22Rv1 (cell line): ENCODE measurements around the gene C1orf56.

Experiments used
- ZFX ChIP-seq: fragments of 450-650 bp; IDR thresholded peaks from 2 replicates; pipeline ENCODE4 v1.6.1; 2017; ENCODE audit warnings: antibody characterized with exemption, borderline replicate concordance
- TF ChIP-seq, protein P1 (sequence below): fragments of 450-650 bp; IDR thresholded peaks from 2 replicates; pipeline ENCODE4 v1.5.1; 2017; ENCODE audit warnings: mild to moderate bottlenecking

DNA sequence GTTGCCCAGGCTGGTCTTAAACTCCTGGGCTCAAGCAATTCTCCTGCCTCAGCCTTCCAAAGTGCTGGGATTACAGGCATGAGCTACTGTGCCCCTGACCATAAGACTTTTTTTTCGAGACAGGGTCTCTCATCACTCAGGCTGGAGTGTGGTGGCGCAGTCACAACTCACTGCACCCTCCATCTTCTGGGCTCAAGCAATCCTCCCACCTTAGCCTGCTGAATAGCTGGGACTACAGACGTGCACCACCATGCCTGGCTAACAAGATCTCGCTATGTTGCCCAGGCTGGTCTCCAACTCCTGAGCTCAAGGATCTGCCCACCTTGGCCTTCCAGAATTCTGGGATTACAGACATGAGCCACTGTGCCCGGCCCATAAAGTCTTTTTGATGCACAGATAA lies 1.9 kb downstream of the C1orf56 start:
- TF ChIP-seq, protein P1, sequence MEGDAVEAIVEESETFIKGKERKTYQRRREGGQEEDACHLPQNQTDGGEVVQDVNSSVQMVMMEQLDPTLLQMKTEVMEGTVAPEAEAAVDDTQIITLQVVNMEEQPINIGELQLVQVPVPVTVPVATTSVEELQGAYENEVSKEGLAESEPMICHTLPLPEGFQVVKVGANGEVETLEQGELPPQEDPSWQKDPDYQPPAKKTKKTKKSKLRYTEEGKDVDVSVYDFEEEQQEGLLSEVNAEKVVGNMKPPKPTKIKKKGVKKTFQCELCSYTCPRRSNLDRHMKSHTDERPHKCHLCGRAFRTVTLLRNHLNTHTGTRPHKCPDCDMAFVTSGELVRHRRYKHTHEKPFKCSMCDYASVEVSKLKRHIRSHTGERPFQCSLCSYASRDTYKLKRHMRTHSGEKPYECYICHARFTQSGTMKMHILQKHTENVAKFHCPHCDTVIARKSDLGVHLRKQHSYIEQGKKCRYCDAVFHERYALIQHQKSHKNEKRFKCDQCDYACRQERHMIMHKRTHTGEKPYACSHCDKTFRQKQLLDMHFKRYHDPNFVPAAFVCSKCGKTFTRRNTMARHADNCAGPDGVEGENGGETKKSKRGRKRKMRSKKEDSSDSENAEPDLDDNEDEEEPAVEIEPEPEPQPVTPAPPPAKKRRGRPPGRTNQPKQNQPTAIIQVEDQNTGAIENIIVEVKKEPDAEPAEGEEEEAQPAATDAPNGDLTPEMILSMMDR: no peak
- no peak for TF ChIP-seq ZFX
